Renal pelvis (tissue), 4 donors: ENCODE data around the gene CNTD1. TPM values are rescaled to one million over a fixed set of nuclear protein-coding genes. Genes with fewer than 3 reads are reported as not detected.

Source experiments
- DNase-seq: peaks from one replicate; pipeline ENCODE4 v3.0.0-alpha.2; 2013
- polyA plus RNA-seq, 3 donors: library from polyadenylated mRNA; unstranded; fragments of 120-200 nt; gene quantifications; one replicate each; pipeline ENCODE4 v1.2.1, GENCODE V29; 2013; ENCODE audit not compliant: insufficient read length in 3 of 3

The CNTD1 gene
- polyA plus RNA-seq, 3 donors: 1.3 to 3.9 (median 3.3) TPM

- no peak for DNase-seq
Observed at GRCh38 chr17:42803074-42803883, 4.6 kb downstream of the CNTD1 start.

GRCh38 chr17:42804918-42805367, 6.3 kb downstream of the CNTD1 start:
- DNase-seq: no peak

GRCh38 chr17:42806249-42806648, 7.6 kb downstream of the CNTD1 start:
- no peak for DNase-seq

GRCh38 chr17:42809250-42809649, 10.6 kb downstream of the CNTD1 start:
- no peak for DNase-seq

GRCh38 chr17:42814633-42815399, 16.2 kb downstream of the CNTD1 start:
- DNase-seq: no peak

GRCh38 chr17:42817866-42818265, 19.2 kb downstream of the CNTD1 start:
- DNase-seq: no peak

GRCh38 chr17:42818379-42818778, 19.7 kb downstream of the CNTD1 start:
- DNase-seq: no peak

GRCh38 chr17:42819939-42820535, 21.4 kb downstream of the CNTD1 start:
- no peak for DNase-seq

GRCh38 chr17:42821176-42821575, 22.5 kb downstream of the CNTD1 start:
- no peak for DNase-seq

- DNase-seq: no peak
Observed at GRCh38 chr17:42827472-42827871, 28.8 kb downstream of the CNTD1 start.

- DNase-seq: no peak
Observed at GRCh38 chr17:42830971-42831370, 32.3 kb downstream of the CNTD1 start.

GRCh38 chr17:42832213-42832933, 33.7 kb downstream of the CNTD1 start:
- DNase-seq: no peak

GRCh38 chr17:42832934-42833766, 34.5 kb downstream of the CNTD1 start, which contains the start of gene PSME3:
TSS of gene PSME3 (plus strand) at chr17:42833397. CDS start at chr17:42833632, 235 bp downstream.
- DNase-seq: peak; percentile 89

- no peak for DNase-seq
Observed at GRCh38 chr17:42833767-42834422, 35.2 kb downstream of the CNTD1 start.

- no peak for DNase-seq
Observed at GRCh38 chr17:42835732-42836131, 37.1 kb downstream of the CNTD1 start.

- DNase-seq: no peak
Observed at GRCh38 chr17:42841975-42842685, 43.5 kb downstream of the CNTD1 start.

- peak; percentile 69 for DNase-seq
Observed at GRCh38 chr17:42843358-42843934, 44.8 kb downstream of the CNTD1 start.

GRCh38 chr17:42844271-42844670, 45.6 kb downstream of the CNTD1 start, which contains the start of gene AOC2:
TSS of gene AOC2 (plus strand) at chr17:42844580. CDS start at chr17:42844627, 47 bp downstream.
- no peak for DNase-seq
